HG02678 (cell line): ENCODE data around the gene CDK5R2.

Source experiments
- ATAC-seq: cut with Tn5 transposase; IDR thresholded peaks from one replicate; pipeline ENCODE4 v1.9.1; 2021; ENCODE audit warnings: mild to moderate bottlenecking, moderate library complexity; ENCODE audit not compliant: unreplicated experiment

CDK5R2 gene

DNA sequence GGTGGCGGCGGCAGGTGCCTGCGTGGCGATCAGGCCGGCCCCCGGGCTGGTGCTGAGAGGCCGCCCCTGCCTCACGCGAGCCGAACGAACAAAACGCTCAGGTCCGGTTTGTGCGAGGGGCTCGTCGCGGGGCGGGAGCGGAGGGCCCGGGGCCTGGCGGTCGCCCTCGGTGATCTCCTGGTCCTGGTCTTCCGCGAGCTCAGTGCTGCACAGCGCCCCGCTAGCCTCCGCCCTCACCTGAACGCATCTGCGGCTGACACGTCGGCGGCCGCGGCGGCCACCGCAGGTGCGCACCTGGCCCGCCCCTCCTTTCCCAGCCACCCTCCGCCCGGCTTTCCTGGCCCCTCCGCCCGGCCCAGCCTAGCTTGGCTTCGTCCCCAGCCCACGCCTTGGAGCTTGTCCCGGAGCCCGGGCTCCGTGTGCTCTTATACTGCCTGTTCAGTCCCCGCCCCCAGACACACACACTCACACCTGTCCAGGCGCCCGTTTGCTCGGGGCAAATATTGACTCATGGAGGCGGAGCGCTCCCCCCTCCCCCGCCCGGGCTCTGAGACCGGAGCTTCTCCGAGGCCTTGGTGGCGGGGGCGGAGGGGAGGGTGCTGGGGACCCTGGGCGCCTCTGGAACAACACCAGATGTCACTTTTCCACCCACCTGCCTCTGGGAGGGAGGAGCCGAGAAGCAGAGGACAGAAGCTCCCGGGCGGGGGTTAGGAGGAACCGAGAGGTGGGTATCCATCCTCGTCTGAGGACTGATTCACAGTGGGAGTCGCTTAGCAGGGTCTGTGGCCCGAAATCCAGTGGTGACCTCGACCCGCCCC, 42.3 kb downstream of the CDK5R2 start:
- ATAC-seq, result no peak

- ATAC-seq, result no peak
Measured at GRCh38 chr2:219002395-219003266, 43.2 kb downstream of the CDK5R2 start.

DNA sequence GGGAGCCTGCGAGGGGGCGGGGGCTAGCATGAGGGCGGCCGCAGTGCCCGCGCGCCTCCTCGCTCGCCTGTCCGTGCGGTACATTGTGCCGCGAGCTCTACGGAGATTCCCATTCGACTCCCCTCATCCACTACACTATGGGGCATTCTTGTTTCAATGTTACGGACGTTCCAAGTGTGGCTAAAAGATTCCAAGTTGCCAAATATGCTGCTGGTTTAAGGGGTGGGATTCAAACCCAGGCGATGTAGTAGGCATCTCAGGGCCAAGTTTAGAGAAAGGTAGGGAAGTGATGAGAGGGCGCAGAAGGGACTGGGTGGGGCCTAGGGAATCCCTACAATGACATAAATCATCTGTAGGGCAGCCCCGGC, 43.8 kb downstream of the CDK5R2 start:
- ATAC-seq, result no peak

DNA sequence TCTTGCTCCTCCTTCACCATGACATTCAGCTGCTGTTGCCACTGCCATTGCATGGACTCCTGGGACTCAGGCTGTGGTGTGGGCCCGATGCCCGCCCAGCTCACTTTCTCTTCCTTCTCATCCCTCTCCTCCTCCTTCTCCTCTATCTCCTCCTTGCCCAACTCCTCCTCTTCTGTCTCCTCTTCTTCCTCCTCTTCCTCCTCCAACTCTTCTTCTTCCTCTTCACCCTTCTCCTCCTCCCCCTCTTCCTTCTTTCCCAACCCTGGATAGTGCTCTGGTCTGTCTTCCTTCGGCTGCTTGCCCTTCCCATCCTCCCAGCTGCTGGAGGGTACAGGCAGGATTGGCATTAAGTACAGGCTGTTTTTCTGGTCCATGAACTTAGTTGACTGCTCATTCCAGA, 44.5 kb downstream of the CDK5R2 start:
- ATAC-seq, result no peak

- no peak for ATAC-seq
Measured at GRCh38 chr2:219009294-219009693, 49.8 kb downstream of the CDK5R2 start.

DNA sequence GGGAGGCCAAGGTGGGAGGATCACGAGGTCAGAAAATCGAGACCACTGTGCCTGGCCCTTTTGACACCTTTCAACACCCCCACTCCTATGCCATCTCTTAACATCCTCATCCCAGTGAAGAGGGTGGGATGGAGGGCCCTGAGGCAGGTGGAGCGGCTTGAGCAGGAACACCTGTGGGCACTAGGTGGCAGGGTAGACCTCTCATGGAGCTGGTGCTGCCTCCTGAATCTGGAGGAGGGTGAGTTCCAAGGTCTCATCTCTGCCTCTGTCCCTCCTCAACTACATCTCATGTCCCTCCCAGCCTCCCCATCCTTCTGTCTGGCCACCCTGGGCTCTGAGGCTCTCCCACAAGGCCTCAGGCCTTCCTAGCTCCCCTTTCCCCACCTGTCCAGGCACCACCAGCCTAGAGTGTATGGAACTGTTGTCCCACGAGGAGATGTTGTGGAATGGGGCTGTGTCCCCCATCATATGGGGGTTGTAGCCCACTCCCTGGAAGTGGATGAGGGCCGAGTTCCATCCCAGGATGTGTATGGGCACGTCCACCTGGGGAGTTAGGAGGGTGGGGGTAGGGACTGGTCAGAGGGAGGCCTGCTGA, 50.8 kb downstream of the CDK5R2 start:
- no peak for ATAC-seq

GRCh38 chr2:219010873-219011272, 51.4 kb downstream of the CDK5R2 start:
- ATAC-seq, result no peak
